K562 (cell line): ENCODE data around the gene ECHDC1. TPM values are rescaled to one million over a fixed set of nuclear protein-coding genes. Genes with fewer than 3 reads are reported as not detected.

Source experiments
- BCOR ChIP-seq: fragments of 450-650 bp; IDR thresholded peaks from 2 replicates; pipeline ENCODE4 v1.6.1; 2016
- CAMTA2 ChIP-seq: fragments of 250-450 bp; sonication (Bioruptor Pico); conservative IDR thresholded peaks from 2 replicates; pipeline ENCODE4 v1.5.1; 2022
- CCNT2 ChIP-seq: IDR thresholded peaks from 2 replicates; pipeline ENCODE4 v1.6.1; 2011; ENCODE audit warnings: borderline replicate concordance, low read depth, mild to moderate bottlenecking, moderate library complexity, mixed read lengths, low read length; ENCODE audit not compliant: insufficient read length; ENCODE audit errors: extremely low read depth
- ELK1 ChIP-seq: sonication (generic); formaldehyde crosslinking; IDR thresholded peaks from 2 replicates; pipeline ENCODE4 v1.8.1; 2022; ENCODE audit warnings: missing genetic modification reagents
- ETV5 ChIP-seq: sonication (generic); formaldehyde crosslinking; IDR thresholded peaks from 2 replicates; pipeline ENCODE4 v1.4.0; 2020; ENCODE audit warnings: low read depth, mild to moderate bottlenecking, missing genetic modification reagents
- FOXK1 ChIP-seq: sonication (generic); formaldehyde crosslinking; IDR thresholded peaks from 2 replicates; pipeline ENCODE4 v1.8.0; 2022; ENCODE audit warnings: missing genetic modification reagents, mild to moderate bottlenecking, borderline replicate concordance
- MEF2A ChIP-seq: IDR thresholded peaks from 2 replicates; pipeline ENCODE4 v1.6.1; 2011; ENCODE audit warnings: low read depth, mild to moderate bottlenecking, low read length, moderate library complexity; ENCODE audit not compliant: control insufficient read depth
- MNT ChIP-seq, 2 experiments: fragments of 450-650 bp; conservative IDR thresholded peaks; 2 replicates each; pipeline ENCODE4 v1.6.1; 2017; ENCODE audit warnings: mild to moderate bottlenecking in 2 of 2, moderate library complexity in 2 of 2
- NFE2 ChIP-seq: IDR thresholded peaks from 2 replicates; pipeline ENCODE4 v1.6.1; 2014; ENCODE audit warnings: antibody characterized with exemption, low read depth
- PCBP1 ChIP-seq: fragments of 200-400 bp; formaldehyde crosslinking; IDR thresholded peaks from 2 replicates; pipeline ENCODE4 v1.6.1; 2018; ENCODE audit warnings: mild to moderate bottlenecking, low read depth, low read length; ENCODE audit not compliant: poor library complexity, severe bottlenecking
- PTTG1 ChIP-seq: fragments of 450-650 bp; IDR thresholded peaks from 2 replicates; pipeline ENCODE4 v1.6.1; 2016; ENCODE audit warnings: low read depth, mild to moderate bottlenecking, missing genetic modification characterization, missing compliant biosample characterization
- SIX5 ChIP-seq, 2 experiments: IDR thresholded peaks; 2 replicates each; pipeline ENCODE4 v1.6.1; 2011; ENCODE audit warnings: low read length in 2 of 2, borderline replicate concordance in 1 of 2, low read depth in 1 of 2, mild to moderate bottlenecking in 1 of 2, moderate library complexity in 1 of 2; ENCODE audit not compliant: insufficient read depth in 1 of 2
- ZBED1 ChIP-seq: IDR thresholded peaks from 2 replicates; pipeline ENCODE4 v1.6.1; 2014
- ZBTB12 ChIP-seq: fragments of 250-450 bp; sonication (Bioruptor Pico); IDR thresholded peaks from 2 replicates; pipeline ENCODE4 v1.4.0; 2020
- ZHX1 ChIP-seq: fragments of 150-350 bp; conservative IDR thresholded peaks from 2 replicates; pipeline ENCODE4 v1.6.1; 2014; ENCODE audit warnings: low read length
- ZNF165 ChIP-seq: fragments of 250-450 bp; sonication (Bioruptor Pico); IDR thresholded peaks from 2 replicates; pipeline ENCODE4 v1.4.0; 2020; ENCODE audit warnings: borderline replicate concordance
- ZNF274 ChIP-seq: IDR thresholded peaks from 2 replicates; pipeline ENCODE4 v1.6.1; 2011; ENCODE audit warnings: low read depth, mild to moderate bottlenecking, low read length, moderate library complexity, borderline replicate concordance
- ZNF445 ChIP-seq: fragments of 250-450 bp; sonication (Bioruptor Pico); IDR thresholded peaks from 2 replicates; pipeline ENCODE4 v1.4.0; 2020; ENCODE audit warnings: low read depth, mild to moderate bottlenecking, moderate library complexity
- polyA plus RNA-seq, 8 experiments: library from polyadenylated mRNA; depleted of rRNA in 4 of 8; stranded (reverse) in 5 of 8; unstranded in 3 of 8; fragments of >200 nt; fragmentation: Nextera tagmentation in 2 of 8; fragmentation: Illumina TruSeq in 1 of 8; extraction: Ambion mirVana in 2 of 8; extraction: Trizol in 1 of 8; gene quantifications; 2 replicates each; pipeline versions ENCODE4 v1.2.1 to v1.2.3, GENCODE V29; 2011 to 2014; ENCODE audit warnings: inconsistent platforms in 1 of 8, missing spikeins in 1 of 8
- total RNA-seq, 7 experiments: library from RNA; depleted of rRNA in 6 of 7; stranded (reverse); fragments of >200 nt in 6 of 7; fragmentation: Illumina TruSeq in 2 of 7; extraction: Trizol in 2 of 7; gene quantifications; 2 replicates each; pipeline versions ENCODE4 v1.2.1 to v1.2.3, GENCODE V29; 2011 to 2021; ENCODE audit warnings: low replicate concordance in 1 of 7

ECHDC1 gene
- total and polyA plus RNA-seq, 9 of the 15 experiments (the other 6 are each of a cell fraction or from before 2014, with no cell fraction given): 58.0 to 105 (median 78.6) TPM

GRCh38 chr6:127342946-127343808, at the start of gene ECHDC1 (continued):
- no peak for TF ChIP-seq ZNF274
- no peak for TF ChIP-seq ZNF165 (CRISPR knock-in tag)
- no peak for TF ChIP-seq SIX5 (IDR thresholded peaks at IDR 0.05; ENCODE audit: borderline replicate concordance in 1 of 2, insufficient read depth in 1 of 2, low read depth in 1 of 2, low read length in 2 of 2)
- no peak for TF ChIP-seq ZHX1
- TF ChIP-seq ELK1 (CRISPR knock-in tag): no peak
- peak; percentile 28 for TF ChIP-seq CCNT2
- peak; percentile 37; the same call in 1 of the 2 replicates for TF ChIP-seq ZBED1
- peak; percentile 81 for TF ChIP-seq ETV5 (CRISPR knock-in tag)
- no peak for TF ChIP-seq PTTG1 (tag)
- no peak for TF ChIP-seq ZBTB12
- TF ChIP-seq PCBP1: no peak
- TF ChIP-seq NFE2: no peak
- TF ChIP-seq BCOR: peak; percentile 11; the same call in 1 of the 2 replicates
- no peak for TF ChIP-seq MEF2A
- no peak for TF ChIP-seq ZNF445
- no peak for TF ChIP-seq CAMTA2 (CRISPR knock-in tag)
- 0 out of 2 replicates have a peak, but pooled peaks have one; percentile 60 for TF ChIP-seq FOXK1 (CRISPR knock-in tag)
- peak; percentile 79 to 88 for TF ChIP-seq MNT (conservative IDR thresholded peaks at IDR 0.05)
